NK-92 (cell line): Measurements from ENCODE around the gene TRIM63.
"Not testable (repeated sequence)": the region's sequence is repeated elsewhere in the genome, so short reads cannot be mapped to it uniquely, and the experiment has no call there.

Source experiments
- DNase-seq: peaks from one replicate; lab custom pipeline; 2025; ENCODE audit not compliant: unreplicated experiment; lab: John Stamatoyannopoulos, UW

TRIM63 gene

GRCh38 chr1:26067432-26067911 lies at the start of gene TRIM63:
Gene TRIM63, minus strand, starts transcription at chr1:26067630. Its CDS starts 136 bp downstream, at chr1:26067494.
- DNase-seq = no peak

- no peak for DNase-seq
Observed at GRCh38 chr1:26114165-26114927, 46.9 kb upstream of the TRIM63 start.

- no peak for DNase-seq
Observed at GRCh38 chr1:26112407-26112775, 45.0 kb upstream of the TRIM63 start.

GRCh38 chr1:26111530-26112406 lies 44.3 kb upstream of the TRIM63 start, which contains the start of gene PDIK1L:
Gene PDIK1L, plus strand, starts transcription at chr1:26111824. Its CDS starts 2,485 bp downstream, at chr1:26114309.
- DNase-seq = peak; percentile 29

GRCh38 chr1:26110731-26111529 lies 43.5 kb upstream of the TRIM63 start:
- no peak for DNase-seq

GRCh38 chr1:26109229-26110164 lies 42.1 kb upstream of the TRIM63 start:
- DNase-seq = no peak

GRCh38 chr1:26105226-26105548 lies 37.8 kb upstream of the TRIM63 start:
- DNase-seq = not testable (repeated sequence)

- no peak for DNase-seq
Observed at GRCh38 chr1:26102526-26102925, 35.1 kb upstream of the TRIM63 start.

GRCh38 chr1:26102119-26102518 lies 34.7 kb upstream of the TRIM63 start:
- no peak for DNase-seq

- not testable (repeated sequence) for DNase-seq
Observed at GRCh38 chr1:26100204-26100603, 32.8 kb upstream of the TRIM63 start.

GRCh38 chr1:26099780-26100179 lies 32.4 kb upstream of the TRIM63 start:
- DNase-seq = no peak

- DNase-seq = no peak
Observed at GRCh38 chr1:26098602-26099001, 31.2 kb upstream of the TRIM63 start.

GRCh38 chr1:26097696-26098095 lies 30.3 kb upstream of the TRIM63 start:
- no peak for DNase-seq

- DNase-seq = no peak
Observed at GRCh38 chr1:26096471-26096870, 29.0 kb upstream of the TRIM63 start.

- no peak for DNase-seq
Observed at GRCh38 chr1:26094677-26095383, 27.4 kb upstream of the TRIM63 start.

GRCh38 chr1:26094076-26094669 lies 26.7 kb upstream of the TRIM63 start:
- no peak for DNase-seq

GRCh38 chr1:26093569-26093968 lies 26.1 kb upstream of the TRIM63 start:
- not testable (repeated sequence) for DNase-seq

- no peak for DNase-seq
Observed at GRCh38 chr1:26092422-26092821, 25.0 kb upstream of the TRIM63 start.

- no peak for DNase-seq
Observed at GRCh38 chr1:26090893-26091292, 23.5 kb upstream of the TRIM63 start.
